H1 (cell line): Measurements from ENCODE around the gene MAGI3. TPM values are rescaled to one million over a fixed set of nuclear protein-coding genes. Genes with fewer than 3 reads are reported as not detected.

Experiments
- CTCF ChIA-PET: fragments of 300-600 bp; sonication (Branson Sonifier 250); formaldehyde crosslinking; loops from one replicate; lab custom pipeline; 2021; ENCODE audit not compliant: partially characterized antibody; lab: Charles Lee
- POLR2A ChIA-PET: fragments of 300-600 bp; sonication (Branson Sonifier 250); formaldehyde crosslinking; loops from one replicate; lab custom pipeline; 2021; ENCODE audit warnings: inconsistent platforms; ENCODE audit not compliant: partially characterized antibody; lab: Charles Lee
- DNase-seq, 2 experiments: peaks; one replicate each; pipeline versions ENCODE4 v3.0.0 to v3.0.0-alpha.2; 2010 to 2022; ENCODE audit warnings: low spot score in 2 of 2, low read depth in 1 of 2, mixed read lengths in 1 of 2
- FAIRE-seq: peaks from 2 replicates; lab custom pipeline; 2011; peaks lifted over from hg19 to GRCh38; lab: Jason Lieb, UNC
- H2AFZ ChIP-seq: 2 replicates; pipeline ENCODE4 v1.8.1; 2012; ENCODE audit warnings: low read length, inconsistent platforms
- H2AK5ac ChIP-seq: 2 replicates; pipeline ENCODE4 v1.6.1; 2013; ENCODE audit warnings: low read depth, low read length
- H2BK120ac ChIP-seq: replicated peaks from 2 replicates; pipeline ENCODE3; 2013; ENCODE audit warnings: low read depth, low read length, inconsistent platforms
- H2BK12ac ChIP-seq: 2 replicates; pipeline ENCODE4 v1.6.1; 2013; ENCODE audit warnings: low read depth, low read length
- H2BK15ac ChIP-seq: 2 replicates; pipeline ENCODE4 v1.6.1; 2013; ENCODE audit warnings: low read length
- H2BK20ac ChIP-seq: 2 replicates; pipeline ENCODE4 v1.6.1; 2013; ENCODE audit warnings: low read length
- H2BK5ac ChIP-seq: 2 replicates; pipeline ENCODE4 v1.6.1; 2013; ENCODE audit warnings: low read depth, low read length
- H3K14ac ChIP-seq: 2 replicates; pipeline ENCODE4 v1.6.1; 2013; ENCODE audit warnings: inconsistent platforms; ENCODE audit not compliant: insufficient read length
- H3K18ac ChIP-seq: 2 replicates; pipeline ENCODE4 v1.6.1; 2013; ENCODE audit warnings: low read length; ENCODE audit errors: extremely low read depth
- H3K23ac ChIP-seq: 2 replicates; pipeline ENCODE4 v1.6.1; 2013; ENCODE audit warnings: inconsistent platforms; ENCODE audit not compliant: insufficient read length
- H3K23me2 ChIP-seq: 2 replicates; pipeline ENCODE4 v1.6.1; 2013; ENCODE audit warnings: low read depth, low read length
- H3K27ac ChIP-seq: 2 replicates; pipeline ENCODE4 v1.6.1; 2011; ENCODE audit warnings: low read depth, low read length, inconsistent platforms
- H3K27me3 ChIP-seq, 4 experiments: replicated peaks in 1 of 4; 1 replicate in 1 of 4; 2 replicates in 3 of 4; pipeline versions ENCODE4 v1.6.1 to v1.8.1; 2011 to 2013; ENCODE audit warnings: low read length in 3 of 4, mild to moderate bottlenecking in 3 of 4, inconsistent platforms in 2 of 4, mixed read lengths in 2 of 4, moderate library complexity in 1 of 4; ENCODE audit not compliant: control insufficient read depth in 3 of 4, insufficient read depth in 3 of 4; ENCODE audit errors: extremely low read depth in 1 of 4
- H3K36me3 ChIP-seq, 4 experiments: 2 replicates each; pipeline versions ENCODE4 v1.6.1 to v1.8.1; 2011 to 2013; ENCODE audit warnings: mild to moderate bottlenecking in 4 of 4, low read length in 3 of 4, moderate library complexity in 2 of 4, control low read depth in 1 of 4, inconsistent platforms in 1 of 4; ENCODE audit not compliant: insufficient read depth in 4 of 4, control insufficient read depth in 2 of 4
- H3K4ac ChIP-seq: replicated peaks from 2 replicates; pipeline ENCODE3; 2013; ENCODE audit warnings: low read length, low read depth, mixed read lengths, inconsistent platforms; ENCODE audit not compliant: insufficient read length
- H3K4me1 ChIP-seq, 4 experiments: replicated peaks in 1 of 4; 1 replicate in 1 of 4; 2 replicates in 3 of 4; pipeline versions ENCODE4 v1.6.1 to v1.8.1; 2011 to 2013; ENCODE audit warnings: low read length in 3 of 4, inconsistent platforms in 2 of 4, mixed read lengths in 1 of 4; ENCODE audit not compliant: insufficient read depth in 4 of 4, control insufficient read depth in 3 of 4
- H3K4me2 ChIP-seq, 2 experiments: 2 replicates each; pipeline versions ENCODE4 v1.6.1 to v1.8.1; 2011 to 2013; ENCODE audit warnings: low read depth in 2 of 2, low read length in 2 of 2, control low read depth in 1 of 2, inconsistent platforms in 1 of 2, mild to moderate bottlenecking in 1 of 2; ENCODE audit not compliant: insufficient read depth in 1 of 2
- H3K4me3 ChIP-seq, 4 experiments: fragments of 200-600, 300-600 bp in 1 of 4; sonication (generic), shearing (Covaris generic), sonication (Bioruptor Twin) in 1 of 4; 2 replicates each; pipeline versions ENCODE4 v1.5.1 to v1.8.1; 2011 to 2016; ENCODE audit warnings: low read length in 4 of 4, low read depth in 3 of 4, control low read depth in 2 of 4, inconsistent platforms in 2 of 4, mild to moderate bottlenecking in 2 of 4, mixed read lengths in 1 of 4, moderate library complexity in 1 of 4; ENCODE audit not compliant: insufficient read depth in 2 of 4; ENCODE audit errors: extremely low read depth in 1 of 4
- H3K56ac ChIP-seq: replicated peaks from 2 replicates; pipeline ENCODE3; 2013; ENCODE audit warnings: low read depth, mild to moderate bottlenecking, mixed read lengths, low read length, inconsistent platforms; ENCODE audit not compliant: insufficient read length
- H3K79me1 ChIP-seq: 2 replicates; pipeline ENCODE4 v1.6.1; 2013; ENCODE audit warnings: low read depth, low read length, control low read depth
- H3K79me2 ChIP-seq, 2 experiments: 2 replicates each; pipeline versions ENCODE4 v1.6.1 to v1.8.1; 2012 to 2013; ENCODE audit warnings: low read length in 2 of 2, mild to moderate bottlenecking in 2 of 2, inconsistent platforms in 1 of 2; ENCODE audit not compliant: insufficient read depth in 2 of 2, control insufficient read depth in 1 of 2
- H3K9ac ChIP-seq, 4 experiments: replicated peaks in 1 of 4; 1 replicate in 1 of 4; 2 replicates in 3 of 4; pipeline versions ENCODE4 v1.6.1 to v1.8.1; 2011 to 2013; ENCODE audit warnings: low read depth in 3 of 4, low read length in 3 of 4, control low read depth in 2 of 4, mild to moderate bottlenecking in 2 of 4, moderate library complexity in 2 of 4, inconsistent platforms in 1 of 4; ENCODE audit errors: extremely low read depth in 1 of 4
- H3K9me3 ChIP-seq, 2 experiments: 2 replicates each; pipeline versions ENCODE4 v1.6.1 to v1.8.1; 2012 to 2013; ENCODE audit warnings: mild to moderate bottlenecking in 2 of 2, moderate library complexity in 2 of 2, control low read depth in 1 of 2, inconsistent platforms in 1 of 2, low read depth in 1 of 2, low read length in 1 of 2, mixed read lengths in 1 of 2; ENCODE audit not compliant: insufficient read depth in 2 of 2
- H4K20me1 ChIP-seq, 2 experiments: replicated peaks in 1 of 2; 2 replicates each; pipeline versions ENCODE3 to v1.8.1; 2011 to 2013; ENCODE audit warnings: inconsistent platforms in 2 of 2, low read length in 2 of 2, mild to moderate bottlenecking in 1 of 2; ENCODE audit not compliant: insufficient read depth in 2 of 2, control insufficient read depth in 1 of 2
- H4K5ac ChIP-seq: 2 replicates; pipeline ENCODE4 v1.6.1; 2013; ENCODE audit warnings: low read length, low read depth, mixed read lengths, inconsistent platforms; ENCODE audit not compliant: insufficient read length
- H4K8ac ChIP-seq: 2 replicates; pipeline ENCODE4 v1.8.0; 2013; ENCODE audit warnings: mild to moderate bottlenecking, moderate library complexity, low read length, inconsistent platforms; ENCODE audit not compliant: insufficient read depth; ENCODE audit errors: extremely low read depth
- H4K91ac ChIP-seq: replicated peaks from 2 replicates; pipeline ENCODE3; 2013; ENCODE audit warnings: low read length, mixed read lengths, inconsistent platforms; ENCODE audit not compliant: insufficient read length
- ASH2L ChIP-seq: fragments of 200-600, 300-600 bp; sonication (generic); IDR thresholded peaks from one replicate; pipeline ENCODE4 v1.7.1; 2017; ENCODE audit warnings: low read length
- CHD1 ChIP-seq: IDR thresholded peaks from 2 replicates; pipeline ENCODE4 v1.6.1; 2012; ENCODE audit warnings: low read depth, low read length, improper control_type of control experiment
- CTBP2 ChIP-seq: IDR thresholded peaks from 2 replicates; pipeline ENCODE4 v1.7.0; 2011; ENCODE audit warnings: borderline replicate concordance, mild to moderate bottlenecking, moderate library complexity, mixed read lengths, low read length; ENCODE audit not compliant: insufficient read depth, insufficient read length
- CTCF ChIP-seq, 3 experiments: IDR thresholded peaks; 1 replicate in 2 of 3; 2 replicates in 1 of 3; pipeline versions ENCODE4 v1.5.1 to v1.6.1; 2011; ENCODE audit warnings: low read length in 3 of 3, mild to moderate bottlenecking in 3 of 3, inconsistent platforms in 2 of 3, low read depth in 1 of 3, moderate library complexity in 1 of 3; ENCODE audit not compliant: insufficient read depth in 1 of 3; ENCODE audit errors: control extremely low read depth in 1 of 3
- EP300 ChIP-seq, 2 experiments: IDR thresholded peaks; 1 replicate in 1 of 2; 2 replicates in 1 of 2; pipeline ENCODE4 v1.6.1; 2011 to 2012; ENCODE audit warnings: low read depth in 2 of 2, low read length in 2 of 2, mild to moderate bottlenecking in 2 of 2, borderline replicate concordance in 1 of 2, inconsistent platforms in 1 of 2, moderate library complexity in 1 of 2
- HDAC2 ChIP-seq, 2 experiments: fragments of 300-600 bp in 1 of 2; sonication (generic) in 1 of 2; IDR thresholded peaks; 2 replicates each; pipeline ENCODE4 v1.6.1; 2011 to 2012; ENCODE audit warnings: low read depth in 2 of 2, low read length in 2 of 2, mild to moderate bottlenecking in 2 of 2, moderate library complexity in 2 of 2, borderline replicate concordance in 1 of 2, inconsistent platforms in 1 of 2
- NANOG ChIP-seq: IDR thresholded peaks from 2 replicates; pipeline ENCODE4 v1.6.1; 2011; ENCODE audit warnings: low read length, low read depth, mild to moderate bottlenecking, inconsistent platforms; ENCODE audit not compliant: insufficient read depth, poor library complexity, severe bottlenecking
- POLR2AphosphoS5 ChIP-seq: IDR thresholded peaks from 2 replicates; pipeline ENCODE4 v1.6.1; 2011; ENCODE audit warnings: low read depth, low read length
- RNF2 ChIP-seq: fragments of 200-900, 300-1000 bp; sonication (generic); IDR thresholded peaks from 2 replicates; pipeline ENCODE4 v1.7.1; 2016; ENCODE audit warnings: borderline replicate concordance, low read depth, mild to moderate bottlenecking, antibody characterized with exemption, low read length; ENCODE audit not compliant: poor library complexity, severe bottlenecking; ENCODE audit errors: missing control alignments
- SAP30 ChIP-seq: fragments of 300-600 bp; sonication (generic); IDR thresholded peaks from 2 replicates; pipeline ENCODE4 v1.7.1; 2012; ENCODE audit warnings: low read length, moderate library complexity, mild to moderate bottlenecking, inconsistent platforms; ENCODE audit not compliant: insufficient read depth, insufficient replicate concordance
- ZNF274 ChIP-seq: IDR thresholded peaks from 2 replicates; pipeline ENCODE4 v1.7.0; 2012; ENCODE audit warnings: low read length, borderline replicate concordance; ENCODE audit errors: extremely low read depth
- polyA plus RNA-seq, 7 experiments: library from polyadenylated mRNA; depleted of rRNA in 3 of 7; stranded (reverse) in 5 of 7; unstranded in 2 of 7; fragments of >200 nt in 5 of 7; fragments of 200-250 nt in 2 of 7; gene quantifications; 1 replicate in 5 of 7; 2 replicates in 1 of 7; 4 replicates in 1 of 7; pipeline versions ENCODE4 v1.2.1 to v1.2.3, GENCODE V29; 2011 to 2013; ENCODE audit warnings: missing spikeins in 2 of 7, mixed read lengths in 2 of 7
- total RNA-seq: library from RNA; stranded (reverse); fragmentation: NEBNext Ultra II Directional; extraction: Animal tissue kit (Norgen Biotek cat#: 25700); gene quantifications from 2 replicates; pipeline ENCODE4 v1.2.1, GENCODE V29; 2021

MAGI3 gene
- total and polyA plus RNA-seq, 2 of the 8 experiments (the other 6 are each of a cell fraction or from before 2014, with no cell fraction given), result 2.3 to 7.8 TPM

- no peak overlapping the region for H2AFZ ChIP-seq
- H2BK120ac ChIP-seq, result no peak overlapping the region
- no peak overlapping the region for H3K9ac ChIP-seq
- H3K9me3 ChIP-seq, result no peaks in the 10 kb centered on the region
- no peak overlapping the region for H3K27ac ChIP-seq
- POLR2A ChIA-PET, result no interaction called here
- no peak overlapping the region for H2AK5ac ChIP-seq
- H3K23me2 ChIP-seq, result no peaks in the 10 kb centered on the region
- H3K18ac ChIP-seq, result no peak overlapping the region
- H2BK20ac ChIP-seq, result no peak overlapping the region
- H4K8ac ChIP-seq, result no peak overlapping the region
- no peak overlapping the region for H3K23ac ChIP-seq
- no peaks in the 10 kb centered on the region for H3K27me3 ChIP-seq
- H4K5ac ChIP-seq, result no peak overlapping the region
- H4K91ac ChIP-seq, result no peak overlapping the region
- no peak overlapping the region for H3K56ac ChIP-seq
- no peak for FAIRE-seq
- H2BK5ac ChIP-seq, result no peak overlapping the region
- CTCF ChIA-PET, result interaction anchor here (0.7 kb wide), 1 partner anchor 299 kb away, joined by 4 read pairs; no protein-coding TSS in a partner anchor
- no peaks in the 10 kb centered on the region for H3K36me3 ChIP-seq
- no peaks in the 10 kb centered on the region for H4K20me1 ChIP-seq
- no peak for DNase-seq
- H3K4me2 ChIP-seq, result no peak overlapping the region
- H2BK15ac ChIP-seq, result no peak overlapping the region
- no peaks in the 10 kb centered on the region for H3K79me1 ChIP-seq
- no peaks in the 10 kb centered on the region for H3K79me2 ChIP-seq
- H3K4ac ChIP-seq, result no peak overlapping the region
- H3K4me1 ChIP-seq, result no peaks in the 10 kb centered on the region
- no peak overlapping the region for H3K14ac ChIP-seq
- H2BK12ac ChIP-seq, result no peak overlapping the region
- no peak overlapping the region for H3K4me3 ChIP-seq
- TF ChIP-seq EP300 (IDR thresholded peaks at IDR 0.05; ENCODE audit: borderline replicate concordance in 1 of 2, low read depth in 2 of 2, low read length in 2 of 2) (no peak), NANOG (no peak), ZNF274 (no peak), POLR2AphosphoS5 (no peak), HDAC2 (IDR thresholded peaks at IDR 0.05; ENCODE audit: borderline replicate concordance in 1 of 2, low read depth in 2 of 2, low read length in 2 of 2) (no peak), ASH2L (no peak), RNF2 (no peak), CTBP2 (no peak), SAP30 (no peak), CHD1 (no peak), CTCF (IDR thresholded peaks at IDR 0.05; ENCODE audit: control extremely low read depth in 1 of 3, insufficient read depth in 1 of 3, low read depth in 1 of 3, low read length in 3 of 3) (no peak)
Measured at GRCh38 chr1:113605146-113605545, 214.8 kb downstream of the MAGI3 start.
